Measurements from ENCODE around the gene COMMD1.

Gene COMMD1

GRCh38 chr2:62184512-62185230, 279.2 kb downstream of the COMMD1 start:
- no peaks in the 10 kb centered on the region for H3K36me3 ChIP-seq (ENCODE audit: control insufficient read depth in 2 of 2, insufficient read depth in 1 of 2, low read length in 2 of 2)
- no peak overlapping the region for H3K4me3 ChIP-seq (ENCODE audit: low read depth, low read length)
- no peaks in the 10 kb centered on the region for H3K9me3 ChIP-seq (ENCODE audit: control insufficient read depth, insufficient read depth, low read depth, low read length)
- ChIA-PET CTCF (no interaction called here), POLR2A (no interaction called here)
- TF ChIP-seq ZNF837 (tag by site-specific recombination; IDR thresholded peaks at IDR 0.05) = no peak
- TF ChIP-seq ZNF366 (tag by site-specific recombination; conservative IDR thresholded peaks at IDR 0.05) = no peak
- TF ChIP-seq, protein P1, sequence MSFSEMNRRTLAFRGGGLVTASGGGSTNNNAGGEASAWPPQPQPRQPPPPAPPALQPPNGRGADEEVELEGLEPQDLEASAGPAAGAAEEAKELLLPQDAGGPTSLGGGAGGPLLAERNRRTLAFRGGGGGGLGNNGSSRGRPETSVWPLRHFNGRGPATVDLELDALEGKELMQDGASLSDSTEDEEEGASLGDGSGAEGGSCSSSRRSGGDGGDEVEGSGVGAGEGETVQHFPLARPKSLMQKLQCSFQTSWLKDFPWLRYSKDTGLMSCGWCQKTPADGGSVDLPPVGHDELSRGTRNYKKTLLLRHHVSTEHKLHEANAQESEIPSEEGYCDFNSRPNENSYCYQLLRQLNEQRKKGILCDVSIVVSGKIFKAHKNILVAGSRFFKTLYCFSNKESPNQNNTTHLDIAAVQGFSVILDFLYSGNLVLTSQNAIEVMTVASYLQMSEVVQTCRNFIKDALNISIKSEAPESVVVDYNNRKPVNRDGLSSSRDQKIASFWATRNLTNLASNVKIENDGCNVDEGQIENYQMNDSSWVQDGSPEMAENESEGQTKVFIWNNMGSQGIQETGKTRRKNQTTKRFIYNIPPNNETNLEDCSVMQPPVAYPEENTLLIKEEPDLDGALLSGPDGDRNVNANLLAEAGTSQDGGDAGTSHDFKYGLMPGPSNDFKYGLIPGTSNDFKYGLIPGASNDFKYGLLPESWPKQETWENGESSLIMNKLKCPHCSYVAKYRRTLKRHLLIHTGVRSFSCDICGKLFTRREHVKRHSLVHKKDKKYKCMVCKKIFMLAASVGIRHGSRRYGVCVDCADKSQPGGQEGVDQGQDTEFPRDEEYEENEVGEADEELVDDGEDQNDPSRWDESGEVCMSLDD (tag by site-specific recombination; IDR thresholded peaks at IDR 0.05) = no peak
- TF ChIP-seq ZNF433 (tag by site-specific recombination; IDR thresholded peaks at IDR 0.05; ENCODE audit: low read depth) = no peak
- TF ChIP-seq CTCF (tag by site-specific recombination; IDR thresholded peaks at IDR 0.05) = no peak
- TF ChIP-seq ZNF202 (tag by site-specific recombination; IDR thresholded peaks at IDR 0.05; ENCODE audit: borderline replicate concordance) = no peak
- TF ChIP-seq ZNF629 (tag by site-specific recombination; IDR thresholded peaks at IDR 0.05) = no peak
- no peak for TF ChIP-seq ZNF658 (tag by site-specific recombination; IDR thresholded peaks at IDR 0.05)
- TF ChIP-seq GLIS1 (tag by site-specific recombination; IDR thresholded peaks at IDR 0.05) = no peak
- no peak for TF ChIP-seq OSR2 (tag by site-specific recombination; IDR thresholded peaks at IDR 0.05)
- no peak for TF ChIP-seq ZNF473 (tag by site-specific recombination; IDR thresholded peaks at IDR 0.05)
- H3K27ac ChIP-seq (ENCODE audit: extremely low read depth, low read depth, low read length) = no peak overlapping the region
- H3K4me1 ChIP-seq (ENCODE audit: control insufficient read depth, insufficient read depth, low read length) = no peaks in the 10 kb centered on the region
